ENCODE measurements around the gene CERS3.

DNA sequence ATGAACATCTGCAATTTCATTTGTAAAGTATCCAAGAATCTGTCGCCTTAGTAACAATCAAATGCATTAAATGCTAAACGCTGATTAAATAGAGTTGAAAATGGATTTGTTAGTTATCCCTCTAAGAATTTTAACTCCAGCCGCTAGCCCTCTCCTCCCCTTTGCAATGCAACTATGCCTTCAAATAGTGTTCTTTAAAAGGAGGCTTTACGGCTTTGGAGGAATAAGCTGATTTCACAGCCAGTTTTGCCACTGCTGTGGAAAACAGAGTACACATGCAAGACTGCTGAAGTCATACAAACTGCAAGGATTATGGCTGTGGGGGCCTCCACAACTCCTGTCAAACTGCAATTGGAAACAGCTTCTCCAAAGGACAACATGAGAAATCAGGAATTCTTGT, 89.2 kb downstream of the CERS3 start:
- TF ChIP-seq, protein P1, sequence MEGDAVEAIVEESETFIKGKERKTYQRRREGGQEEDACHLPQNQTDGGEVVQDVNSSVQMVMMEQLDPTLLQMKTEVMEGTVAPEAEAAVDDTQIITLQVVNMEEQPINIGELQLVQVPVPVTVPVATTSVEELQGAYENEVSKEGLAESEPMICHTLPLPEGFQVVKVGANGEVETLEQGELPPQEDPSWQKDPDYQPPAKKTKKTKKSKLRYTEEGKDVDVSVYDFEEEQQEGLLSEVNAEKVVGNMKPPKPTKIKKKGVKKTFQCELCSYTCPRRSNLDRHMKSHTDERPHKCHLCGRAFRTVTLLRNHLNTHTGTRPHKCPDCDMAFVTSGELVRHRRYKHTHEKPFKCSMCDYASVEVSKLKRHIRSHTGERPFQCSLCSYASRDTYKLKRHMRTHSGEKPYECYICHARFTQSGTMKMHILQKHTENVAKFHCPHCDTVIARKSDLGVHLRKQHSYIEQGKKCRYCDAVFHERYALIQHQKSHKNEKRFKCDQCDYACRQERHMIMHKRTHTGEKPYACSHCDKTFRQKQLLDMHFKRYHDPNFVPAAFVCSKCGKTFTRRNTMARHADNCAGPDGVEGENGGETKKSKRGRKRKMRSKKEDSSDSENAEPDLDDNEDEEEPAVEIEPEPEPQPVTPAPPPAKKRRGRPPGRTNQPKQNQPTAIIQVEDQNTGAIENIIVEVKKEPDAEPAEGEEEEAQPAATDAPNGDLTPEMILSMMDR (conservative IDR thresholded peaks at IDR 0.05; ENCODE audit: low read depth, low read length): no peak
- TF ChIP-seq EZH2phosphoT487 (IDR thresholded peaks at IDR 0.05; ENCODE audit: borderline replicate concordance, low read length): no peak

Data from PC-3 (cell line).